WI38 (cell line): Measurements from ENCODE around the gene LMO1.

Experiments used
- H3K4me3 ChIP-seq: 2 replicates; pipeline ENCODE4 v1.5.1; 2011; ENCODE audit warnings: low read depth, mild to moderate bottlenecking, control low read depth, low read length
- TF ChIP-seq, protein P1 (sequence below): IDR thresholded peaks from 2 replicates; pipeline ENCODE4 v1.5.1; 2012; ENCODE audit warnings: low read depth, mild to moderate bottlenecking, control low read depth, low read length

The LMO1 gene

GRCh38 chr11:8263109-8263768 lies 439 bp downstream of the LMO1 start:
- TF ChIP-seq, protein P1, sequence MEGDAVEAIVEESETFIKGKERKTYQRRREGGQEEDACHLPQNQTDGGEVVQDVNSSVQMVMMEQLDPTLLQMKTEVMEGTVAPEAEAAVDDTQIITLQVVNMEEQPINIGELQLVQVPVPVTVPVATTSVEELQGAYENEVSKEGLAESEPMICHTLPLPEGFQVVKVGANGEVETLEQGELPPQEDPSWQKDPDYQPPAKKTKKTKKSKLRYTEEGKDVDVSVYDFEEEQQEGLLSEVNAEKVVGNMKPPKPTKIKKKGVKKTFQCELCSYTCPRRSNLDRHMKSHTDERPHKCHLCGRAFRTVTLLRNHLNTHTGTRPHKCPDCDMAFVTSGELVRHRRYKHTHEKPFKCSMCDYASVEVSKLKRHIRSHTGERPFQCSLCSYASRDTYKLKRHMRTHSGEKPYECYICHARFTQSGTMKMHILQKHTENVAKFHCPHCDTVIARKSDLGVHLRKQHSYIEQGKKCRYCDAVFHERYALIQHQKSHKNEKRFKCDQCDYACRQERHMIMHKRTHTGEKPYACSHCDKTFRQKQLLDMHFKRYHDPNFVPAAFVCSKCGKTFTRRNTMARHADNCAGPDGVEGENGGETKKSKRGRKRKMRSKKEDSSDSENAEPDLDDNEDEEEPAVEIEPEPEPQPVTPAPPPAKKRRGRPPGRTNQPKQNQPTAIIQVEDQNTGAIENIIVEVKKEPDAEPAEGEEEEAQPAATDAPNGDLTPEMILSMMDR: no peak
- H3K4me3 ChIP-seq: peak overlapping the region; percentile 37; the same call in 1 of the 2 replicates

GRCh38 chr11:8262552-8263108 lies 1.0 kb downstream of the LMO1 start:
- H3K4me3 ChIP-seq: peak overlapping the region; percentile 37

DNA sequence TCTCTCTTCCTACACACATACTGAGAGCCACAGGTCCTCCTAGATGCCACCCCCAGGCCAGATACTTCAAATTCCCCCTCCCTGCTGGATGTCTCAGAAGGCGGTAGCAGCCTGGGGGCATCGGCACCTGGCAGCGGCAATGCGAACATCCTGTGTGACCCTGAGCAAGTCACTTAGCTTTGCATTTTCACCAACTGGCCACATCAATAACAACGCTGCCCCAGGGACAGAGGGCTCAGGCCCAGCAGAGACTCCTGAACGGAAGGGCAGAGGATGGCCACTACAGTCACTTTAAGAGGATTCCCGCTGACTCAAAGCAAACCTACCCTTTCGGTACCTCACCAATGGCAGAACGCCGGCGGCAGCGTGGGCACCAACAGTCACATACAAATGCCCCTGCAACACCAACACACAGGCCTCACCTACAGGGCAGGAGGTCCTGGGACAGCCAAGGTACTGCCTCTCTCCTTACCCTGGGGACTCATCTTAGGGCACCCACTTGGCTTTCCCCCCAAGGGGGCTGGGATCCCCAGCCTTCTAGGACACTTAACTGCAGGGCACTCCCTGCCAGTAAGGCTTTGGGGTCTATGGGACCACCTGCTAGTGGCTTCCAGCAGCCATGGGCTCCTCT lies 1.6 kb downstream of the LMO1 start:
- H3K4me3 ChIP-seq: no peak overlapping the region; the same call in 1 of the 2 replicates
- TF ChIP-seq, protein P1: no peak

More at GRCh38 chr11:8262552-8263108, 1.0 kb downstream of the LMO1 start:
- TF ChIP-seq, protein P1: no peak

DNA sequence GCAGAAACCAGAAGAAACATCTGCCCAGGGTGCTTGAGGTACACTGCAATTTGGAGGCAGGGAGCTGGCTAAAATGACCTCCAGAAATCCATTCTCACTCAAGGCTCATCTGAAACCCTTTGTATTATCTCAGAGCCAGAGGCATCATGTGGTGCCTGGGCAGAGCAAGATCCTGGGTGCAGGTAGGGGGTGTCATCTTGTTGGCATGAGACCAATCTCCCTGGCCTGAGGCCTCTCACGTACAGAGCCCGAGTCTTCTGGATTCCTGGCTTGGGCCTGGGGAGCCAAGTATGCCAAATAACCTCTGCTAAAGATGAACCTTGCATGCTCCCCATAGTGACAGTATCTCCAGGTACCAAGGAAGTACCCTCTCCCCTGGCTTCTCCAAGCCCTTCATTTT lies 2.4 kb downstream of the LMO1 start:
- H3K4me3 ChIP-seq: no peak overlapping the region
- TF ChIP-seq, protein P1: no peak

GRCh38 chr11:8260202-8260966 lies 3.3 kb downstream of the LMO1 start:
- TF ChIP-seq, protein P1: no peak

GRCh38 chr11:8259306-8259959 lies 4.2 kb downstream of the LMO1 start:
- no peak overlapping the region for H3K4me3 ChIP-seq
- TF ChIP-seq, protein P1: no peak

More at GRCh38 chr11:8260202-8260966, 3.3 kb downstream of the LMO1 start:
- H3K4me3 ChIP-seq: no peak overlapping the region
